ENCODE results near the gene ARGLU1.

Gene ARGLU1

GRCh38 chr13:106540613-106541012, 27.3 kb downstream of the ARGLU1 start:
- DNase-seq = no peak

DNA sequence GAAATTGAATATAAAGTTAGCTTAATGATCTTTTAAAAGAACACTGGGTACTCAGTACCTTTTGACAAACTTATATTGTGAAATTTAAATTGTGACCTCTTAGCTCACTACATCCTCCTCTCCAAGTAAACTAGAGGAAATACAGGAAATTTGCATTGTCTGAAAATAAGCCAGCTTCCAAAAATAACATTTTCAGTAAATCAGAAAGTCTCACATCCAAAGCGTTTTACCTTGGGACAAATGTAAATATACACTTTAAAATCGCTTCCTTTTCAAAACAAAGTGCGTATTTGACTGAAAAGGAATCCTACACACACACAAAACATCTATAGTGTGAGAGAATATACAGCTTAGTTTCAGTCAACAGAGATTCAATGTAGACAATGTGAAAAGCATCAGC, 30.4 kb downstream of the ARGLU1 start:
- no peak for DNase-seq

DNA sequence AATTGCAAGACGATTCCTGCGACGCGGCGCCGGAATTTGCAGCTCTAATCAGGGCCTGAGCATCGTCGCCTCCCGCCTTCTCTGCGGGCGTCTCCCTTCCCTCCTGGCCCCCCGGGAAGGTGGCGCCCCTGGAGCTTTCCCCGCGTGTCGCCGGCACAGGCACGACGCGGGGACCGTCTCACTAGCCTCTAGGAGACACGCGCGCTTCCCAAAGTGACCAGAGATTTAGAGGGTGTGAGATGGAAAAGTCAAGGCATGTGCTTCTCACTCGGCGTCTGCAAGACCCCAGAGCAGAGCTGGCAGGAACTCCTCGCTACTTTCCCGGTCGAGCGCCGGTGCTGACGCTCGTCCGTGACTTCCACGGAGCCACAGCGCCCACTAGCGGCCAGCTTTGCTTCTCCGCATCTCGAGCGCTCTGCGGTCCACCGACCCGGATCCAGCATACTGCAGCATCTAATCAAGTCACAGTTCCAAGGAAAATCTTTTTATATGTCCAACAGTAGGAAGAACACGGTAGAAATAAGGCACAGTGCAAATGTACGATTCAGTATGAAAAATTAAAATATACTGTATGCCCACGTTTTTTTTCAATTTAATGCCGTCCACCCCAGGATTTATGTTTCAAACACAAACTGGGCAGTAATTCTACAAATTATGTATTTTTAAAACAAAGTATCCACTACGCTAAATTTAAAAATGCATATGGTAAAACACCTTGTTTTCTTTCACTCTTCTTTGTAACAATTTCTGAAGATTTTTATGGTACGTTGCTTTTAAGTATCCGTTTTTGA, 31.5 kb downstream of the ARGLU1 start:
- peak; percentile 92 for DNase-seq

DNA sequence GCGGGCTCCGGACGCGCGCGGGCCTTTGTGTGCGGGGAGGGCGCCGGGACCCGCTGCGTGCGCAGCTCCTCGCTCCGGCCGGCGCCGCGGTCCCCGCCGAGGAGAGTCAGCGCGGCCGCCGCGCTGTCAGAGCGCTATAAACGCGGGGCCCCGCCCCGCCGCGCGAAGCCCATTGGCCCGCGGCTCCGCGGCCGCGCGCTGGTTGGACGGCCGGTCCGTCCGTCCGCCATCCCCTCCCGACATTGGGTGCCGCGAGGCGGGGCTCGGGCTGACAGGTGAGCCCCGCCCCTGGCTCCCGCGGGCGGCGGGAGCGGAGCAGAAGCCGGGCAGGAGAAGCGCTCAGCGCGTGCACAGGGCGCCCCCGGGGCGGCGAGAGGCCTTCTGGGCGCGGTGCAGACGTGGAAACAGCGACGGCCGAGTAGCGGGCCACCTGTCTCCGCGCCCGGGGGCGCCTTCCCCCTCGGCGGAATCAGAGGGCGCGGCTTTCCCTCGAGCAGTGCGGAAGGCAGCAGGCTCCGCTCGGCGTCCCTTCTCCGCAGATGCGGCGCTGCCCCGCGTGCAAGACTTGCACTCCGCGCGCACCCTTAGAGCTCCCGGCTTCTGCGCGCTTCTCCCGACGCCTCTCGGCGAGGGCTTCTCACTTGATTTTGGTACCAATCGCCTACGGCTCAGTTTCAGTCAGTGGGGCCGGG, 32.2 kb downstream of the ARGLU1 start, which contains the start of gene EFNB2:
TSS of gene EFNB2 (minus strand) at position 111 of the 692 bp plus-strand sequence. CDS start 698 bp downstream, outside the sequence.
- peak; percentile 94 for DNase-seq

DNA sequence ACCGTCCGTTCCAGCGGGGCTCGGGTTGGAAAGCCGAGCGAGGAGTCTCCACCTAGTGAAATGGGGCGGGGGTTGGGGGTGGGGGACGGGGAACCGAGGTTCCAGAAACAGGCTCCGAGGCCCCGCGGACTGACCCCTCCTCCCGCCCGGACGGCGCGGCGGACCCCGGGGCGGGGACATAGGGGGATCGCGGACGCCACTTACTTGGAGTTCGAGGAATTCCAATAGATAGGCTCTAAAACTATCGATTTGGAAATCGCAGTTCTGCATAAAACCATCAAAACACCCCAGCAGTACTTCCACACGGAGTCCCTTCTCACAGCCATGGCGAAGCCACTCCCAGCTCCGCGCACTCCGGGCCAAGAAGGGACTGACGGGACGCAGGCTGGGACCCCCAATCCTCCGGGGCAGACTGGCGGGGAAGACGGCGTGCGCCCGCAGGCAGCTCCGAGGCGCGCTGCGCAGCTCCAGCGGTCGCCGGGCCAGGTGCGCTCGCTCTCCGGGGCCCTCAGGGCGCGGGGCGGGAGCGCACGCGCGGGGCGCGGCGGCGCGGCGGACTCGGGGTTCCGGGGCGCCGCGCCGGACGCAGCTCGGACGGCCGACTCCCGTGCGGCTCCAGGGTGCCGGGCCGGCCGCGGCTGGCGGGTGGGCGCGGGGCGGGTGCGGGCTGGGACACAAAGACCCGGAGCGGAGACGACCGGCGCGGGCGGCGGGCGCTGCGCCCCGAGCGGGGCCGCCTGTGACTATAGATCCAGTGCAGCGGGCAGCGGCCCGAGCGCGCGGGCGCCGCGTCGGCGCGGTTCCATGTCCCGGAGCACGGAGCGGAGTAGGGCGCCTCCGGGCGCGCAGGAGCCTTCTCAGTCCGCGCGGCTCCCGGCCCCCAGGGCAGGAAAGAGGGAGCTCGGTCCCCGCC, 33.0 kb downstream of the ARGLU1 start:
- DNase-seq = peak; percentile 31

DNA sequence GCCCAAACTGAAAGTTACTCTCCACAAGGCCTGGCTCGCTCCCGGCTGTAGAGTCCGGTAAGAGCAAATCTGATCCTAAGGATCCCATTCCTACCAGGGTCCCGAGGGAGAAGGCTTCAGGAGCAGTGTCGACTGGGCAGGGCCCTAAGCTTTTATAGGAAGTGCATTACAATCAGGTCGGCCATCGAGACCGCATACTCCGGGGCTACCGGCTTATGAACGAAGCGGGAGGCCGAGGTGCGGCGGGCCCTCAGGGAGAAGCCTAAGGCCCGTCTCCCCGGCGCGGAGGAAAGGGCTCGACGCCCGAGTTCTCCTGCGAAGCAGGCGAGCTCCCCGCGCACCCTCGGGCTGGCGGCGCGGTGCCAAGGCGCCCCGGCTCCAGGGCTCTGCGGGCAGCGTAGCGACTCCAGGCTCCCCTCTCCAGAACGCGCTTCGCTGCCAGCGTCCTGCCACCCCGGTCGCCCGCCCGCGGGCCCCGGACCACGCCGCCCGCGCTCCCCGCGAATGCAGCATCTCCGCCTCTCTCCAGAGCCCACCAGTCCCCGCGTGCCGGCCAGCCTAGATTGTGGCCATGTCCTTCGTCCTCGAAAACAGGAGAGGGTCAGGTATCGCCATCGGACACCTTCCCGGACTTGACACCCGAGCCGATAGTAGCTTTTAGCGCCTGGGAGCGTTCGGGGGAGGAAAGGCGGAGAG, 33.8 kb downstream of the ARGLU1 start:
- peak; percentile 42 for DNase-seq

DNA sequence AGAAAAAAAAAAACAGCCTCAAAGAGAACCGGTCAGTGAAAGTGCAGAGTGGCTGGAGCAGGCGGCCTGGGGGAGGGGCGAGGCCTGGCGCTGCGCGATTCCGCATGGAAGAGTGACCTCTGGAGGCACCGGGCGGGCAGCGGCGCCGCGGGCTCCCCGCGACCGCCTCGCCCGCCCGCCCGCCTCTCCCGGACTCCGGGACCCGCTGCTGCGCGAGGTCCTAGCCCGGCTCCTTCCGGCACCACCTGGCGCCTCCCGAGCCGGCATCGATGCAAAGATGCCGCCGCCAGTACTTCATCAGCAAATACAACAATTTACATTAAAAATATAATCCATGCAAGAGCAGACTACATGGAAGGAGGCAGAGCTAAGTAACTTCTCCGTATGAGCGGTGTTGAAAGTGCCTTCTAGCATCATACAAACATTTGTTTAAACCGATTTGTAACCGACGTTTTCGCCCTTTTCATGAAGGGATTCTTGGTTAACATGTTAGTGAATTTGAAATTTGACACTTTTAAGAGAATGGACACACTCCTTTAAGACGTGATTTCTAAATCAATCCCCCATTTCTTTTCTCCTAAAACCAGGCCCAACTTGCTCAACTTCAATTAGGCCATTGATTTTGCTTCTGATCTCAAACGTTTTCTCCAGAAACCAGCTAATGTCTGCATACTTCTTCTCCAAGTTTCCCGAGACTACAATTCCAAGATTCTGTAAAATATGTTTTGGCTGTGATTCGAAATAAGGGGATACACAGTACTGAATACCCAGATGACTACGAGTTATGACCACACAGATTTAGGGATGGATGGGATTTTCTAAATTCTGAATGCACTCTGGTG, 34.6 kb downstream of the ARGLU1 start:
- peak; percentile 73 for DNase-seq

DNA sequence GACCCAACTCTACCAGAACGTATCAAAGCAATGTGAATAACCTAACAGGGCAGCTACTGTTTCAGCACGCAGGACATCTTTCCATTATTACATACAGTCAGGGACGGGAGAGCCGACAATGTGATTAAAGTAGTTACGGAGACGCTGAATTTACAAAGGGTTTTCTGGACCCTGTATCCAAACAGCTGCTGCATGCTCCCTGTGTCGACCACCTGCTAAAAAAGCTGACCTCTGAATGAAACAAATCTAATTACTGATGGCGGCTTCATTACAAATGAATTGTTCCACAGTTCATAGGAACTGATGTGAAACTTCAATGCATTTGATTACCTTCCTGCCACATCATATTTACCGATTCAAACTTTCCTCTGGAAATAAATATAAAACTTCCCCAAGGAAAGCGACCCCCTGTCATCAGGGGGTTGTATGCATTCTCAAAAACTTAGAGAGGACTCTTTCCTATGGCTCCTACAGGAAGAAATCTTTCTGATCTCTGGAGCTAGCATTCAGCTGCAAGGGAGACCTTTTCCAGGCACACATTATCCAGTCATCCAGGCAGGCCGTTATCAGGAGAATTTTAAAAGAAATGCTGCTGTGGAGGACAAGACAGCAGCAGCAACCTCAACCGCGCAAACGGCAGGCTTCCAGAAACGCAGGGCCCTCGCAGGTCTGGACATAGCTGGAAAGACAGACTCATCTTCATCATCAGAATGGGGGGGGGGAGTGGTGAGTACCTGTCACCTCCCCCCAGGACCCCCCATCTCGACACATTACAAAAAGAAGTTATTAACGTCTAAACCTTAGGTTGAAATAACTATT, 35.6 kb downstream of the ARGLU1 start:
- no peak for DNase-seq

DNA sequence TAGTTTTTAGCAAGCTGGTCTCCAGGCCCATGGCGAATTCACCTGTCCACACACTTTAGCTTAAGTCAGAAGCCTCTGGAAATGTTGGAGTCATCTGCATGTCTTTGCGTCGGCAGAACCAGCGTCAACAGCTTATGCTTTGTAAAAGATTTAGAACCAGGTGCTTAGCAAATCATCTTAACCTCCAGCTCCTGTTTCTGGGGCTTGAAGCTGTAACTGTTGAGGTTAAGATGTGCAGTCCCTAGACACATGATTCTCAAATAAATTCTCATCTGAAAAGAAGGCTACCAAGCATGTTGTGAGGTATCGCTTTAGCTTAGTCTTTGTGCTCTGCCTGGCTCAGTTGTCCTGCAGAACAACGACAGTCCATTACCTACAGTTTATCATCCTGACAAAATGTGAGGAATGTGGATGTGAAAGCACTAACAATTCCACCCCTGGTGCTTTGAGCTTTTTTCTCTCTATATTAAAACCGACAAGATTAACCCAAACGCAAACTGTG, 36.9 kb downstream of the ARGLU1 start:
- no peak for DNase-seq

DNA sequence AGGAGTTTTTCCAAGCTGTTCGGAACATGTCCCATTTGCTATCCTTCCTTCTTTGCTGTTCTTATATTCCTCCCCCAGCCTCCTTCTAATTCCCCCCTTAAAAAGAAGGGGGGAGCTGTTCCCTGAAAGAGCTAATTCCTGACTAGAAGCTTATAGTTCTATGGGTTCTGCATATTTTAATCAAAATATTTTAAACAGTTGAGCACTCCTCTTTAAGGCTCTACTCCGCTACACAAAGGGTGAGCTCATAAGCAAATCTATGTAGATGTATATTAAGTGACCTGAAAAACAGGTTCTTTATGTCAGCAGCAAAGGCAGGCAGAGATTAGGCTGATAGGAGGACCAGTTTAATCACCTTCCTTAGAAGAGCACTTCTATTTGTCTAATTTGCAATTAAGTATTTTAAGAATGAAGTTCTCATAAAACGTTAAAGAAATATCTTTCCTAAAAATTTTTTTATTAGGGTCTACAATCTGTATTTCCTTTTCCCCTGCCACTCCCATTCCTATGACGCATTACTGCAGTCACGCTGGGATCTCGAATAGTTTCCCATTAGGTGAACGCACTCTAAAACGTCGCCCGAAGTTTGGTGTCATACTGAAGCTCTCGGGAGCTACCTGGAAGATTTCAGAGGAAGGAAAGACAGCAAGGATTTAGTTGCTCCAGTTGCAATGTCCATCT, 37.6 kb downstream of the ARGLU1 start:
- no peak for DNase-seq

GRCh38 chr13:106529415-106530170, 38.3 kb downstream of the ARGLU1 start:
- DNase-seq = no peak

- no peak for DNase-seq
These were observed 39.1 kb downstream of the ARGLU1 start for GRCh38 chr13:106528718-106529414.

GRCh38 chr13:106527826-106528225, 40.1 kb downstream of the ARGLU1 start:
- no peak for DNase-seq

DNA sequence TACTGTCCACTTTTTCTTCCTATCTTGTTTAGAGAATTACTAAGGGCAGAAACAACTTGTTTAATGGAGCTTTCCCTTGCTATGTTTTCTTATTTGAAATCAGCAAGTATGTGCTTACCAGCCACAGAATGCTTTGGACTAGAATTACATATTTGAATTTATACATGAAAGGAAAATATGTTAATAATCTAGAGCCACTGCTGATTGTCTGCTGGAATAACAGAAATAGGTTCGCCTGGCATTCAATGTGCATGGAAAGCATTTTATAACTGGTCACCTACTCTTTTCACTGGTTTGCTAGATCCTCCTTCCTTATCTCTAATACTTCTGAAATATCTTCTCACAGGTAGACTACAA, 40.5 kb downstream of the ARGLU1 start:
- DNase-seq = no peak

DNA sequence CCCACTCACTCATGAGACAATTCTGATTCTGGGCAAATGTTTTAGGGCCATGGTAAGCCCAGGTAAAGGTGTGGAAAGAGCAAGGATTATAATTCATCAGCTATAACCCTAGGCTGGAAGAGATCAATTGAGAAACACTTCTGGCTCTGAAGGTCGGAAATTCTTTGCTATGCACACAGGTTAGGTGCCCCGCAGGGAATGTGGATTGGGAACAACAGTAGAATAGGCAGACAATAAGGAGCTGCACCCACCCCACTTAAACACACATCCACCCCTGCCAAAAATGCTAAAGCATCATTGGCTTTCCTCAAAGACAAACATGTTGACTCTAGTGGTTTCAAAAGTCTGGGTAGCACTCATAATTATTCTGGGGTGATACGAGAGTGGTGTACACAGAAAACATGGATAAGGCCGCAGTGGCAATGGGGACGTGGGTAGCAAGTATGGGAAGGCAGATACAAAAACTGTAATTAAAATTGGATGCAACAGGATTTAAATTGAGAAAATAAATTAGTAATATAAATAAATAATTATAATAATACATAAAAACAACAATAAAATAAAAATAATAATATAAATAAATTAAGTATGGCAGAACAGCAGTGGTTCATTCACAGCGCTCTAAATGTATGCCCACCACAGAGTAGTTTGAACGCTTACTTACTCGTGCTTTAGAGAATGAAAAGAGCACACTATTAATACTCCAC, 41.0 kb downstream of the ARGLU1 start:
- DNase-seq = no peak

GRCh38 chr13:106525865-106526264, 42.1 kb downstream of the ARGLU1 start:
- DNase-seq = no peak

GRCh38 chr13:106524108-106524507, 43.8 kb downstream of the ARGLU1 start:
- DNase-seq = no peak

DNA sequence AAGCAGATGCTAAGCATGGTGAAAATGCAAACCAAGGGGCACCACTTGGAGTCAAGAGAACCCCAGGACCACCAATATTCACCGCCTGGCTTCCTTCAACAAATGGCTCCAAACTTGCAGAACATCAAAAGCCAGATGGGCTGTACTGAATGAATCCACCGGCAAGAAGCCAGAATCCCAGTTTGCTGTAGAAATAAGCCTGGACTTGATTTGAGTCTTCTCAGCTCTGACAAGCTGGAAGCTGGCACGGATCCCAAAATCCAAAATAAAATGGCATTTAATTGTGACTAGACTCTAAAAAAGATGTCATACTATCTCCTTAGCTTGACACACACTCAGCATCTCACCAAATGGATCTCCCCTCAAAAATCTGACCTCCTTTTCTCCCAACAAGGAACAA, 44.4 kb downstream of the ARGLU1 start:
- no peak for DNase-seq
